SU-DHL-6 (cell line): ENCODE measurements around the gene LRP1-AS.

Experiments
- H2AFZ ChIP-seq: fragments of 200-600 bp; sonication (generic); 2 replicates; pipeline ENCODE4 v1.6.1; 2014; ENCODE audit warnings: low read depth, mild to moderate bottlenecking, moderate library complexity, mixed read lengths, antibody characterized with exemption, low read length; ENCODE audit not compliant: severe bottlenecking
- H3F3A ChIP-seq: fragments of 200-600 bp; shearing (Covaris generic); 2 replicates; pipeline ENCODE4 v1.6.0; 2016; ENCODE audit warnings: antibody characterized with exemption, mild to moderate bottlenecking; ENCODE audit not compliant: insufficient read depth
- H3K27ac ChIP-seq: fragments of 200-600 bp; sonication (generic); 2 replicates; pipeline ENCODE4 v1.5.1; 2016; ENCODE audit warnings: low read depth, mild to moderate bottlenecking, low read length, moderate library complexity, mixed read lengths
- H3K27me3 ChIP-seq: fragments of 200-600 bp; sonication (generic), shearing (Covaris generic); 2 replicates; pipeline ENCODE4 v1.6.0; 2014; ENCODE audit warnings: mild to moderate bottlenecking, low read length
- H3K36me3 ChIP-seq: fragments of 200-600 bp; sonication (generic); 2 replicates; pipeline ENCODE4 v1.6.1; 2014; ENCODE audit warnings: mild to moderate bottlenecking, low read length, mixed read lengths
- H3K4me2 ChIP-seq: fragments of 300-600, 200-600 bp; shearing (Covaris generic), sonication (generic); 2 replicates; pipeline ENCODE4 v1.6.0; 2014; ENCODE audit warnings: low read length, low read depth, mild to moderate bottlenecking; ENCODE audit not compliant: poor library complexity, severe bottlenecking
- H3K4me3 ChIP-seq: fragments of 200-600 bp; sonication (generic); 2 replicates; pipeline ENCODE4 v1.5.1; 2014; ENCODE audit warnings: antibody characterized with exemption, low read length, mild to moderate bottlenecking, mixed read lengths; ENCODE audit not compliant: insufficient read depth, poor library complexity, severe bottlenecking
- H3K79me2 ChIP-seq: fragments of 200-600 bp; sonication (generic); 2 replicates; pipeline ENCODE4 v1.6.1; 2014; ENCODE audit warnings: mild to moderate bottlenecking, low read length, moderate library complexity; ENCODE audit not compliant: insufficient read depth
- H3K9ac ChIP-seq: fragments of 200-600 bp; sonication (generic); 2 replicates; pipeline ENCODE4 v1.7.0; 2014; ENCODE audit warnings: mild to moderate bottlenecking, low read length
- H3K9me2 ChIP-seq: fragments of 200-600 bp; sonication (generic); replicated peaks from 2 replicates; pipeline ENCODE4 v1.6.1; 2014; ENCODE audit warnings: low read length; ENCODE audit not compliant: insufficient read depth
- H3K9me3 ChIP-seq: fragments of 200-600 bp; sonication (generic); 2 replicates; pipeline ENCODE4 v1.6.1; 2014; ENCODE audit warnings: low read length, mixed read lengths; ENCODE audit not compliant: insufficient read depth
- H4K20me1 ChIP-seq: fragments of 200-600 bp; sonication (generic); 2 replicates; pipeline ENCODE4 v1.6.1; 2014; ENCODE audit warnings: low read depth, mild to moderate bottlenecking, antibody characterized with exemption, low read length, moderate library complexity, mixed read lengths
- EZH2phosphoT487 ChIP-seq: fragments of 200-600 bp; sonication (generic), shearing (Covaris generic); conservative IDR thresholded peaks from 2 replicates; pipeline ENCODE4 v1.6.1; 2018; ENCODE audit warnings: mild to moderate bottlenecking, antibody characterized with exemption, low read length, moderate library complexity, mixed read lengths
- TF ChIP-seq, protein P1 (sequence below): fragments of 200-600 bp; sonication (generic); IDR thresholded peaks from one replicate; pipeline ENCODE4 v1.5.1; 2017; ENCODE audit warnings: antibody characterized with exemption, mild to moderate bottlenecking, low read length, moderate library complexity; ENCODE audit not compliant: insufficient read depth, poor library complexity, severe bottlenecking

Gene LRP1-AS

DNA sequence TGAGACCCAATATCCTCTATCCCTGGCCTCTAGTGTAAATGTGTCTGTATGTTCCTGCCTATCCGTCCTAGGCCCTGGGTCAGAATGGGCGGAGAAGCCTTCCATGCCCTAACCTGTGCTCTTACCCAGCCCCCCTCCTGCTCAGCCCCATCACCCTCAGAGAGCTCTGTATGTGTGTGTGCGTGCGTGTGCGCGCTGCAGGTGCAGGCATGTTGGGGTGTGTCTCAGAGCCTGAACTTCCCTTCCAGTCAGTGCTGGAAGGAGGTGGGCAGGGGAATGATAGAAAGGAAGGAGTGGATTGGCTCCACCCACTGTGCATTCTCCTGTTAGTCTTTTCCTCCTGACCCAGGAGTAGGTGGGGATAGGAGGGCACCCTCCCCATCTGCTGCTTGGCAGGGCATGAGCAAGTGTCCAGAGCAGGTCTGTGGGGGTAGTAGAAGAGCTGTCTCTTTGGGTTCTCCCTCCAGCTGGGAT lies 51.3 kb downstream of the LRP1-AS start:
- H2AFZ ChIP-seq, result no peak overlapping the region
- H3K4me3 ChIP-seq, result no peak overlapping the region
- no peaks in the 10 kb centered on the region for H3K79me2 ChIP-seq
- peaks cover 3% of the 10 kb centered on the region; the same call in 1 of the 2 replicates for H3K36me3 ChIP-seq
- no peak overlapping the region for H3K4me2 ChIP-seq
- no peak overlapping the region for H3K9ac ChIP-seq
- H3K27me3 ChIP-seq, result no peaks in the 10 kb centered on the region
- H4K20me1 ChIP-seq, result no peaks in the 10 kb centered on the region
- peaks cover 33% of the 10 kb centered on the region for H3F3A ChIP-seq
- H3K9me2 ChIP-seq, result no peaks in the 10 kb centered on the region
- H3K27ac ChIP-seq, result peak overlapping the region; percentile 74
- no peak for TF ChIP-seq EZH2phosphoT487
- TF ChIP-seq, protein P1, sequence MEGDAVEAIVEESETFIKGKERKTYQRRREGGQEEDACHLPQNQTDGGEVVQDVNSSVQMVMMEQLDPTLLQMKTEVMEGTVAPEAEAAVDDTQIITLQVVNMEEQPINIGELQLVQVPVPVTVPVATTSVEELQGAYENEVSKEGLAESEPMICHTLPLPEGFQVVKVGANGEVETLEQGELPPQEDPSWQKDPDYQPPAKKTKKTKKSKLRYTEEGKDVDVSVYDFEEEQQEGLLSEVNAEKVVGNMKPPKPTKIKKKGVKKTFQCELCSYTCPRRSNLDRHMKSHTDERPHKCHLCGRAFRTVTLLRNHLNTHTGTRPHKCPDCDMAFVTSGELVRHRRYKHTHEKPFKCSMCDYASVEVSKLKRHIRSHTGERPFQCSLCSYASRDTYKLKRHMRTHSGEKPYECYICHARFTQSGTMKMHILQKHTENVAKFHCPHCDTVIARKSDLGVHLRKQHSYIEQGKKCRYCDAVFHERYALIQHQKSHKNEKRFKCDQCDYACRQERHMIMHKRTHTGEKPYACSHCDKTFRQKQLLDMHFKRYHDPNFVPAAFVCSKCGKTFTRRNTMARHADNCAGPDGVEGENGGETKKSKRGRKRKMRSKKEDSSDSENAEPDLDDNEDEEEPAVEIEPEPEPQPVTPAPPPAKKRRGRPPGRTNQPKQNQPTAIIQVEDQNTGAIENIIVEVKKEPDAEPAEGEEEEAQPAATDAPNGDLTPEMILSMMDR, result no peak
- no peaks in the 10 kb centered on the region for H3K9me3 ChIP-seq

DNA sequence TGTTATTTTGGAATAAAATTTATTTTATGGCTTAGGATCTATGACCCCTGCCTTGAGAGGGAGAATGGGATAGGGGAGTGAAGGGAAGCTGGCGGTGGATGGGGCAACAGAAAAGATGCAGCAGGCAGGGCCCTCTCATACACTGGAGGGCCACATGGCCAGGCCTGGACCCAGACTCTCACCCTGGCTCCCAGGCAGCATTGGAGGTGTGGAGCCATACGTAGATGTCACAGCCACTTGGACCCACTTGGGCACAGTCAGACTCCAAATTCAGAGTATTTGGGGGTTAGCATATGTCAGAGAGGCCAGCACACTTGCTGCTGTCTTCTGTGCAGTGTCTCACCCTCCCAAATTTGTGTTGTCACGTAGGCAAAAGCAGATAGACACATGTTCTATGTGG lies 52.0 kb downstream of the LRP1-AS start:
- Histone ChIP-seq H3K9me2 (no peaks in the 10 kb centered on the region), H4K20me1 (no peaks in the 10 kb centered on the region), H3K36me3 (peaks cover 3% of the 10 kb centered on the region; the same call in 1 of the 2 replicates), H3F3A (peaks cover 33% of the 10 kb centered on the region), H3K4me2 (no peak overlapping the region), H2AFZ (no peak overlapping the region), H3K27me3 (no peaks in the 10 kb centered on the region), H3K4me3 (no peak overlapping the region), H3K9ac (no peak overlapping the region), H3K27ac (peak overlapping the region; percentile 74), H3K9me3 (no peaks in the 10 kb centered on the region), H3K79me2 (no peaks in the 10 kb centered on the region)
- TF ChIP-seq, protein P1, result no peak
- no peak for TF ChIP-seq EZH2phosphoT487
